H4 (cell line): ENCODE results near the gene HJURP. TPM values are rescaled to one million over a fixed set of nuclear protein-coding genes. Genes with fewer than 3 reads are reported as not detected.
A peak's percentile ranks its signal among the peaks of the same experiment; 100 is the strongest.

ENCODE experiments used
- DNase-seq: peaks from one replicate; pipeline ENCODE4 v3.0.0-alpha.2; 2015; ENCODE audit warnings: low spot score
- total RNA-seq: library from RNA; depleted of rRNA; stranded (reverse); fragments of >200 nt; shearing (Covaris generic); gene quantifications from 2 replicates; pipeline ENCODE4 v1.2.3, GENCODE V29; 2014

Gene HJURP
- total RNA-seq, 1 experiment from 2014 or later: 105 TPM

DNA sequence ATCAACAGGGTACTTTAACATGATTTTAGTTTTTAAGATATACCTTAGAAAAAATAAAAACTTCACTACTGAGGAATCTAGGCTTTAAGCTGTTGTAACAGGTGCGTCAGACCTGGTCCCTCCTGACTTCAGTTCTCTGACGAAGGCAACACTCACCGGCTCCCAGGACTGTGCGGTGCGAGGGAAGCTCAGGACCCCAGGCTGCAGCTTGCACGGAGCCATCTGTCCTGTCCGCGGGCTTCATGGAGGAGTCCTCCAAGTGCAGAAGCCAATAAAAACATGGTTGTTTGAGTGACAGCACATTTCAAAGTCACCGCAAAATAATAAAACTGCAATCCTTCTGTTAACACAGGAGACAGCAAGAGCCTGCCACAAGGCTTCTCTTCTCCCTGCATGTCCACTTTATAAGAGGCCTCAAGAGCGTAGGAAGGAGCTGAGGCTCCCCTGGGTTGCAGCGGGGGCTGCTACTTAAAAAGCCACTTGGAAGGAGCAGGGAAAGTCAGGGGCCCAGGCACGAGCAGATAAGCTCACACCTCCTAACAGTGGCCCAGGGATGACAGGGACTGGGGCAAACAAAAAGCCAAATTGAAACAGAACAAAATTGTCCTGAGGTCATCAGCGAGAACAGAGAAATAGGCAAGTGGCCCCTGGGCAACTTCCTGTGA is 4.6 kb downstream of the HJURP start:
- DNase-seq: no peak

DNA sequence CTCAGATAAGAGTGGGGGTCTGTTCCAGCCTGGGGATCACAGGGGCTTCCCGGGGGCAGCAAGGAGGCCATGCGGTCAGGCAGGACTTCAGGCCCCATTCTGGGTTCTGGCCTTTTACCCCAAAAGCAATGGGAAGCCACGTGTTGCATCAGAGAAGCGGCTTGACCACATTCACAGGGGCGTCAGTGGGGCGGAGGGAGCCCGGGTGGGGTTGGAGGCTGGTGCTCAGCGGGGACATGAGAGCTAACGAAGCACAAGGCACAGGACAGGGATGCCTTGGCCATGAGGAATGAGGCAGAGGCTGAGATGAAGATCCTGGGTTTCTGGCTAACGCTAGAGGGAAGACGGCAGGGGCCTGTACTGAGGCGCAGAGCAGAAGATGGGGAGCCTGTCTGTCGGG is 6.1 kb downstream of the HJURP start:
- no peak for DNase-seq

DNA sequence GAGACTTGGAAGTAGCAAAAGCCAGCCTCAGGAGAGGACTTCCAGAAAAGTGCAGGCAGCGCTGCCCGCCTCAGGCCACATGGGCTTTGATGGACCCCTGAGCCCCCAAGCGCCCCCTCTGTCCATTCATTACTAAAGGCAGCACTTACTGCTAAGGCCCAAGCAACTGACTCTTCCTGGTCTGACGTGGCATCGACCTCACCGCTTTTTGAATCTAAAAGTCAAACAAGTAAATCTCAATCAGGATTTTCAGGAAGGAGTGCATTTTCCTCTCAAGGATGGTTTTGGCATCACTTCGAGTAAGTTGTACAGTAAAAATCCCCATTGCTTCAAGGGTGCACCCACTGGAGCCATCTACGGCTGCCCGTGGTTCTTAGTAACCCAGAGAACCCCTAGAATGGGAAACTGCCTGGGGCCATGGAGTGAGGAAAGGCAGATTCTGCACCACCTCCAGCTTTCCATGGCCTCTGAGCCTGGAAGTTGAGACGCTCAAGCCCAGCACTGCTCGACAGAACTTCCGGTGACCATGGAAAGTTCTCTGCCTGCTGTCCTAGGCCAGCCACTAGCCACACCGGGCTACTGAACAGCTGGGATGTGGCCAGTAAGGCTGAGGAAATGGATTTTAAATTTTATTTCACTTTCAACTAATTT is 7.0 kb downstream of the HJURP start:
- no peak for DNase-seq

DNA sequence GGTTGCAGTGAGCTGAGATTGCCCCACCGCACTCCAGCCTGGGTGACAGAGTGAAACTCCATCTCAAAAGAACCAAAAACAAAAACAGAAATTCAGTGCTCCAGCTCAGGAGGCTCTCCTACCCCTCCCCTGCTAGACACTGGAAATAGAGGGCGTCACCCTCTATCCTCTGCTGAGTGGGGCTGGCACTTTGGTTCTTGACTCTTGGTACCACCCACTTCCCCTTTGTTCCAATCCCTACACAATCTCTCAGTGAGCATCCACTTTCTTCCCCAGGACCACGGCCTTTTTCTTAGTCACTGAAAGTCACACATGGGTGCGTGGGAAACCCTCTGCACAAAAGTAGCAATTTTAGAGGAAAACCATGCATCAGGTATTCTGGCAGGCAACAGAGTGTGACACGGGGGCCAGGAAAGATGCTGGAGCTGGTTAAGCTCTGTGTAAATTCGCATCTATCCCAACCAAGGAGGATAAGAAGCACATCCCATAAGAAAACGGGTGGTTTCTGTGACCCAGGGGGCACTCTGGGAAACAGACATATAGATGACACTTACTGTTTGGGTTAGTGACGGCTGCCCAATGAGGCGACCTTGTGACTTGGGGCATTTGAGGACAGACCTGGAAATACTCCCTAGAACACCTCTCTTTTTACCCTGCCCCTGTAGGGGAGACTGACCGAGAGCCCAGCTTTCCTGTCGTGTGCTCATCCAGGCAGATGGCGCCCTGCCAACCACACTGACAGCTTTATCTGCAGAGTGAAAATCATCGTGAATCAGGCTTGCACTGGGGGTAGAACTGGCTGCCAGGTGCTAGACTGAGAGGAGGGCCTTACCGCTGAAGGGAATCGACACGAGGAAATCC is 7.7 kb downstream of the HJURP start:
- no peak for DNase-seq

DNA sequence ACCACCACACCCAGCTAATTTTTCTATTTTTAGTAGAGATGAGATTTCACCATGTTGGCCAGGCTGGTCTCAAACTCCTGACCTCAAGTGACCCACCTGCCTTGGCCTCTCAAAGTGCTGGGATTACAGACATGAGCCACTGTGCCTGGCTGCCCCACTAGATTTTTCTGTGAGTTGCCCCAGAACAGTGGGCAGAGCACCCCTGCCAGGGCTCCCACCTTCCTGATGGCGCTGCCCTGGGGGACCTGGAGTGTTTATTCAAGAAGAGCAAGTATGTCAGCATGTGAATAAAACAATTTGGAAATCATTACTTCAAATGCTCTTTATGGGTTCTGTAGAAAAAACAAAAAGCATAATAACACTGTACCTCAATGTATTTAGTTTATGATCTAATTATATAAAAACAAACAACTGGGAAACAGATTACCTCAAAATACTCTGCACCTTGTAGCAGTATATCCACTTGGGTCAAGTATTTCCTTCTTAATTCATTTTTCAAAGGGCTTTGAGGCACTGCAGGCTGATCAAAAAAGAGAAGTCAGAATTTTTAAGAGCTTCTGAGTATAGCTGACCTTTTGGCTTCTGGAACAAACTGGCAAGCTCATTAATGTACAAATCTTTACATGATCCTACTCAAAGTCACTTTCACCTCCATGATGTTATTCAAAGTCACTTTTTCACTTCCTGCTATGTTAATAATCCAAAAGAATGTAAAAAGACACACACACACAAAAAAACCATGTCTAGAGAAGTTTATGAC is 8.9 kb downstream of the HJURP start:
- no peak for DNase-seq

DNA sequence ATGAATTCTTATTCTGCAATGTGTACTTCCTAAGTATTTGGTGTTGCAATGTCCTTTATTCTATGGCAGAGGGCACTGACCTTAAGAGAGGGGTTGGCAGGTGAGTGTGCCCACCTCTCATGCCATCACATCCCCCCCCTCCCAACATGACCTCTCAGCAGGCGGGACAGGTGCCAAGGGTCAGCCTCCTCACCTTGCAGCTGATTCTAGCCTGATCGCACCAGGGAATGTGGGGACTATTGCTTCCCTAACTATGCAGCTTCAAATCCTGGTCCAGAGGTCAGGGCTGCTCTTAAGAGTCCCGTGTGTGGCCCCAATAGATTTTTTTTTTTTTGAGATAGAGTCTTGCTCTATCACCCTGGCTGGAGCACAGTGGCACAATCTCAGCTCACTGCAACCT is 9.5 kb downstream of the HJURP start:
- no peak for DNase-seq

DNA sequence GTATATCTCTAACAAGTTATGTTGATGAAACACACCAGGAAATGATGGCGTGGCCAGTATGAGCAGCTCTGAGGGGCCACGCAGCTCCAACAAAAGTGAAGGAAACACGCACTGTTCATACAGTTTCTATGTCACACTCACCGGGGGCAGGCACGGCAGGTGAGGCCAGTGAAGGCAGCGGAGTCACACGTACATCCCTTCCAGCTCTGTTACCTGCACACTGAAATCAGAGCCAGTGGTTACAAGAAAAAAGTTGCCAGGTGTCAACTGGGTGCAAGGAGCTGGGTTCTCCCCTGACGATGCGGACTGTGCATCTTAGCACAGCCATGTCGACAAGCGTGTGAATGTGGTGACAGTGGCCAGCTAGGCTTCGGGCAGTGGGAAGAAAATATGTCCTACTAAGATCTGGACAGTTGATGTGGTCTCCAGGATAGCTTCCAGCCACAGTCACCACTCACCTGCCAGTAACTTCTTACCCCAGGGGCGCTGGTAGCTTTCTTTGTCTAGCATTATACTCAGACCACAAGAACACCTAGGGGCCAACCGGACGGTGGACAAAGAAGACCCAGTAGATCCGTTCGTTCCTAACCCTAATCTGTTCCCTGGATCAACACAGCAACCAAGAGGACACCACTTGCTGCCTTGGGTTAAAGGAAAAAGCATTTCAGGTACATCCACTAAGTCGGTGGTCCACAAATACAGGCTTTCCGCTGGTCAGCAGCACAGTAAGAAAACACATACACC is 10.1 kb downstream of the HJURP start:
- DNase-seq: no peak

DNA sequence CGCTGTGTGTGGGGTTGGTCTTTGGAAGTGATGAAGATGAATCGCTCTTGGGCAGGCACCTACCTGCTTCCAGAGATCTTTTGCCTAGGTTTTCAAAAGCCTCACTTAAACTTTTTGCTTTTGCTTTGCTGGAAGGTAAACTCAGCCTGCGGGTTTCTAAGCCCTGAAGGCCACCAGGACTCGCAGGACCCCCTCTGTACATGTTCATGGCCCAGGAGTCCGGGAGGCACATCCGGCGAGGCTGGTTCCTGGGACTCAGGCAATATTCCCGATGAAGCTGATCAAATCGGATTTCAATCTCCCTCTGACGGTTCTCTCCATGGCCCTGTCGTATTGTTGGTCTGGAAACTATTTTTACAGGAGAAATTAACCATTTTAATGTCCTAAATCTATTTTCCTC is 13.2 kb downstream of the HJURP start:
- no peak for DNase-seq

DNA sequence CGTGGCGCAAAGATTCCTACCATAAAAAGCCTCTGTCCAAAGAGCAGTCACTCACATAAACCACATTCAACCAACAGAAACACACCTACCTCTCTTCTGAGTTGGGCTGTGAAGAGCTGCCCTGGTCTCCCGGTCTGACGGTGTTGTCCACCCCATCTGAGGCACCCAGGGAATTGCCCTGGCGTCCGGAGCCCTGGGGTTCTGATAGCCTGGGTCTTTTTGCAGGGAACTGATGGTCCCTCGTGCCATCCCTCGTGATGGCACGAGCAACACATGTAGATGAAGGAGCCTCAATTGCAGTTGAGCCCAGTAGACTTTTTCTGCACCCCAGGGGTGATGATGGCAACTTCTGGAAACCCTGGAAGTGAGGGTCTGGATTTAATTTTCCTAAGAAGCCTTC is 13.8 kb downstream of the HJURP start:
- DNase-seq: no peak

DNA sequence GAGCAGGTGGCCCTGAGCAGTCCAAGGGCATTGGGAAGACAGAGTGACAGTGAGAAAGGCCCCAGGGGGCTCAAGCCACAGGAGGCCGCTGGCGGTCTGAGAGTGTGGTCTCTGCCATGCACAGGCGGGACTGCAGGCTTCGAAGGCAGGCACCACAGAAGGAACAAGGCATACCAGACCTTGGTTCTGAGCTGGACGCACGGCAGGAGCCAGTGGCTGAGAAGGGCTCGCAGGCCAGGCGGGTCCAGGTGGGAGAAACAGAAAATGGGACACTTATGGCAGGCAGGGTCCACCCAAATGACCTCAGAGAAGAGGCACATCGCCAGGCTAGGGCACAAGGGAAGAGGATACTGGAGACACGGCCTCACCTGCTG is 14.9 kb downstream of the HJURP start:
- no peak for DNase-seq

DNA sequence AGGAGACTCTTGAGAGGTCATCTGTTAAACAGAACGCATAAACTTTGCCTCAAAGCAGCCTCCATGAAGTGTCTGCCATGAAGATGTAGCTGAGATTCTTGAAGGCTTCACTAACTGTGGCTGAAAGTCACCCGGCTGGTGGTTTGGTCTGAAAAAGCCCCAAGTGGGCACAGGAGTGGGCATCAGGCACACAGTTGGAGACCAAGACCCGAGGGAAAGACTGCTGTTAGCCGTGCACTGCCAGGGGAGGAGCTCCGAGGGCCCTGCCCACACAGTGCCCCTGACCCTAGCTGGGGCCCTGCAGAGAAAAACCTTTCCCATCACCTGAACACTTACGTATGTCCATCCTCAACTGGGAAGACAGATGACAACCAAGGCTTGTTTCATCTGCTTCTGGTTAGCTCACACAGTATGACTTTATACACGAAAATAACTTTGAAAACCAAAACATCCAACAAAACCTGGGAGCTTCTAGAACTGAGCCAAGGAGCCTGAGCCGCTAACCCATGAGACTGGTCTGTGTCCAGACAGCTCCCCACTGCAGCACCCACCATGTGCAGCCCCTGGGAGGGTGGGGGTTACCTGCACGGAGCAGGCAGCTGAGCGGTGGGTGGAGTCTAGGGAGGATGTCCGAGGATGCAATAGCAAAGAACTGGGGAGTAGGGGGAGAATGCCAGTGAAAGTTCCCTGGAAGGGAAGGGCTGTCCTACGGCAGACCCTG is 15.4 kb downstream of the HJURP start:
- DNase-seq: no peak

DNA sequence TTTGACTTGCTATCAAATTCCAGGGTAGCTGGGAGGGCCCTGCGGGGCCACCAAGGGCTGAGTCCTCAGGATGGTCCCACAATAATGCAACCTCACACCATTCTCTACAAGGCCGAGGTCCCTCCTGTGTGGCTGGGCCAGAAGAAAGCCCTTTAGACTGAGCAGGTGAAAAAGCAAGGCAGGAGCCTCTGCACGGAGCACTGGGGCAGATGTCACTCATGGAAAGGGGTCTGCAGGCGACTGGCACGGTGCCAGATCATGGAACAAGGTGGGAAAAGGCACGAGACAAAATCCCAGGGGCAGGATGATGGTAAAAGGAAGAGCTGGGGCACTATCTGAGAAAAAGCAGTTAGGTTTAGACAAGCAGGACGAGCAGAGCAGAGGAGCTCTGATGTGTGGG is 16.1 kb downstream of the HJURP start:
- DNase-seq: no peak

DNA sequence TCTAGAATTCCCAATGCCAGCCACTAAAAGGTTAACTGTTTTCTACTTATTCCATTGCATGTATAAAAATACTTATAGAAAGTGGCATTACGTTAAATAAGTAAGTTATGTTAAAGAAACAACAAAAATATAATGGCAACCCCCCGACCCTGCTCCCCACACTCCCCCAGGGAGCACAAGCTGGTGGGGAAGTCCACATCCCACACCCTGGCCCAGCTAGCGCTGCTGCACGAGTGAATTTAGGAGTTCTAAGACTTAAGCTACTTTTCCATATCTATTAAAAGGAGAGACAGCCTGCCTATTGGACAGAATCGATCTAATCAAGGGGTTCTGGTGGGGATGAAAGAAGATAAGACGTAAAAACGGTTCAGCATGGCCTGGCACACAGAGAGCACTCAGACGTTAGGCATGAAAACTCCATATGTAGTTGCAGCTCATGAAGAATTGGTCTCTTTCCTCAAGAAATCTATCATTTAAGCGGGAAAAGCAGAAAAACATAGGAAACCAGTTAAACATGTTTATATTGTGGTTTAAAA is 16.6 kb downstream of the HJURP start:
- DNase-seq: no peak

DNA sequence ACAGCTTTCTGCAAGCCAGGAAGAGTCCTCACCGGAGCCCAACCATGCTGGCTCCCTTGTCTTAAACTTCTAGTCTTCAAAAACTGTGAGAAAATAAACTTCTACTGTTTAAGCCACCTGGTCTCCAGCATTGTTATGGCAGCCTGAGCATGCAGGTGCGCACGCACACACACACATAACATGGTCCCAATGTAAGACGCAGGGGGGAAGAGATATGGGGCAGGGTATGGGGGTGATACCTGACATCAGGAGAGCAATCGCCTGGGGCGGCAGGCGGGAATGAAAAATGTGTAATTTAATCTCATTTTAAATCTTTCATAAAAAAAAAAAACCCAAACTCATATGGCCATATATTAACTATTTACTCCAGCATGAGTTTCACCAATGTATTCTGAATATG is 18.0 kb downstream of the HJURP start:
- no peak for DNase-seq

DNA sequence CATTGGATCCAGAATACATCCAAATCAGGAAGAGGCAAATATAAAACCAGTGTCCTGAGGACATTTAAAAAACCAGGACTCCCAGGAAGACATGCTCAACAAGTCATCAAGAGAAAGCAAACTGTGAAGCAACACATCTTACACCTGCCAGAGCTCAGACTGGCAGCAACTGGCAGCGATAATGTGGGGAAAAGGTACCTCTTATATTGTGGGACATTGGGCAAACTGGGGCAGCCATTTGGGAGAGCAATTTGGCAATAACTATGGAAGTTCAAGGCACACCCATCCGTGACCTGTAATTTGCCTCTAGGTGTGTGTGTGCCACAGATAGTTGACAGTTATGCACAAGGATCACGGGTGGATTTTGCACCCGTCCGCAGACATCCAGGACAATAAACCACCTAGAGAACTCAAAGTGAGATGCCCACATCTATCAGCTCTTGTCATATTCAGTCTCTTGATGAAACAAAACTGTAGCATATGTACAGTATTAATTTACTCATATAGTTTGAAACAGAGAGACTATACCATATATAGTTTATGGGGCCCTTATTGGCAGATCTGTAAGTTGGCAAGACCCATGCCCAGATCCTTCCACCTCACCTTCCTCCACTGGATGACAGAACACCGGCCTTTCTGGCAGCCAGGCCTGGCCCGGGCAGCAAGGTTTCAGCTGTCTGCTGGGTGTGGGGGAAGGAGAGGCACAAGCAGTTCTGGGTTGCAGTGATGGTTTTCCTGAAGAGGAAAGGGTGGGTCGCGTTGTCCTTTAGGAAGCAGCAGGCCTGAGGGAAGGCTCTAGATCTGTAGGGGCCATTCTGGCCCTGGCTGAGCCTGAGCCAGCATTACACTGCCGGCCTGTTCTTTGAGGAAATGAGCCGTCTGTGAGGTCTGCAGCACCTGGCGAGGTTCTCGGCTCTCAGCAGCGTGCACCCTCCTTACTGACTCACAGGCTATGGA is 18.8 kb downstream of the HJURP start:
- no peak for DNase-seq

DNA sequence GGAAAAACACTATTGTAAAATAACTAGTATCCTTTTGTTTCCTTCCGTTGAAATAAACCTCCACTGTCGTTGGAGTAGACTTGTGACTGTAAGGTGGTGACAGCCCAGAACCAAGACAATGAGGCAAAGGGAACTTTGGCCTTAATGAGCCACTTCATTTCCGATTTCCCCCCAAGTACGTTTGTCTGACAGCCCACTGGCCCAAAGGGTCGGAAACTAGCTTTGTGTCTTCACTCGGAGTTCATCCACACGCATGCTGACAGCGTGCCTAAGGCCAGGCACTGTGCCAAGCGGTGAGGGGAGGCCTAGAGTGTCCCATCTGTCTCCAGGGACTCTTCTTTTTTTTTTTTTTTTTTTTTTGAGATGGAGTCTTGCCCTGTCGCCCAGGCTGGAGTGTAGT is 21.0 kb downstream of the HJURP start:
- DNase-seq: peak; percentile 49

DNA sequence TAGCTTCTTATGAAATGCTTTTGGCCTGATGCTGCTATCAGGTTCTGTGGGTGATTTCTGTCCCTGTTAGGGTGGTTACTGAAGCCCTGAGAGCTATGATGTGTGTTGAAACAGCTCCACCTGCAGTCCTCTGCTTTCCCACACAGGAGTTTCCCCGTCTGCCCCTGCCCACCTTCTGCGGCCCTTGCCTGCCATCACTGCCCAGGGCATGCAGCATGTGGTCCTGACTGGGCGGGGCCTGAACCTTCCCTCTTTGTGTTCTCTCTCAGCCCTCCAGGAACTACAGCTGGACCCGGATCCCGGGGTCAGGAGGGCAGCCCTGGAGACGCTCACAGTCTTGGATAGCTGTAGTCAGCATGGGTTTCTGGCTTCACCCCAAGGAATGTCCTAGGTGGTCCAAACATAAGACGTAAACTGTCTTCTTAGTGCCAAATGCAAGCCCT is 21.4 kb downstream of the HJURP start:
- DNase-seq: peak; percentile 90

DNA sequence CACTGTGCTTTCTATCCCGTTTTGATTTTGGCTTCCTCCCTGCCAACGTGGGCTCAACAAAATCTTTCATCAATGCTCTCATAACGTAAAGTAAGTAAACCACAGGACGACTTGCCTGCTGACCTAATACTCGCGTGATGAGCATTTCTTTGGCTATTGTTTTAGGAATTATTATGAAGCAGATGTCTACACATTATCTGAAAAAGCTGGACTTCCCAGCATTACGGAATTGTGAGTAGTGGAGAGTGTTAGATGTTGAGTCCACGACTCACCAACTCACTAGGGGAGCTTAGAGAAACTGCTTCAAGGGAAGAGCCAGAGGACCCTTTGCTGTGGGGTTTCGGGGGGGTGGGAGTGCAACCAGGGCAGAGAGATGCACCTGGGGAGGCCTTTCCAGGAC is 21.9 kb downstream of the HJURP start:
- no peak for DNase-seq

DNA sequence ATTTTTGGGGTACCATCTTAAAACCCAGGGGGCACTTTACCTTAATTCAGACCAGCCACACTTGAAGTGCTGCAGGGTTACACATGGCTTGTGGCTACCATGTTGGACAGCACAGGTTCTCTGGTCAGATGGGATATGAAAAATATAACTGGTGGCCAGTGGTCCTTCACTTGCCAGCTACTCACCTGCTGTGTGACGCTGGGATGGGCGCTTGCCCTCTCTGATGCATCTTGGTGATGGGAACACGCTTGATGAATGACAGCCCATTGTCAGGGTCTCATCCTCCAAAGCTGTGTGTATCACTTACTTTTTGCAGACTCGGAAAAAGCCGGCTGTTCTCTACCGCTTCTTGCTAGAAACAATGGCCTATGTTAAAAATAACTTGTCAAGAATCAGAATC is 22.5 kb downstream of the HJURP start:
- DNase-seq: no peak
